GM12878 (cell line): ENCODE measurements around the gene GRIK1. TPM values are rescaled to one million over a fixed set of nuclear protein-coding genes. Genes with fewer than 3 reads are reported as not detected.

Source experiments
- ATAC-seq: fragments of 200-7000 bp; cut with Tn5 transposase; 3 replicates; pipeline ENCODE4 v1.9.1; 2020; ENCODE audit warnings: mild to moderate bottlenecking, moderate library complexity
- BruUV-seq: library from RNA; stranded (reverse); fragments of 400-500 nt; replicated peaks from 2 replicates; lab custom pipeline; 2021; lab: Mats Ljungman, UMichigan
- CTCF ChIA-PET: fragments of 300-600 bp; sonication (Branson Sonifier 250); formaldehyde crosslinking; extraction: SDS; loops from one replicate; lab custom pipeline; 2021; ENCODE audit warnings: inconsistent platforms; lab: Yijun Ruan, JAX
- POLR2A ChIA-PET: fragments of 350-600 bp; formaldehyde crosslinking; extraction: SDS; loops from one replicate; lab custom pipeline; 2021; ENCODE audit warnings: inconsistent platforms; lab: Charles Lee
- RAD21 ChIA-PET: fragments of 300-600 bp; sonication (Branson Sonifier 250); formaldehyde crosslinking; loops from one replicate; lab custom pipeline; 2023; ENCODE audit warnings: antibody characterized with exemption; ENCODE audit not compliant: unreplicated experiment; lab: Charles Lee
- SMC1A ChIA-PET: fragments of 300-600 bp; sonication (Branson Sonifier 250); formaldehyde crosslinking; loops from one replicate; lab custom pipeline; 2023; ENCODE audit not compliant: unreplicated experiment, uncharacterized antibody; lab: Charles Lee
- DNase-seq: peaks from one replicate; pipeline ENCODE4 v3.0.0-alpha.2; 2011; ENCODE audit warnings: low read depth, low spot score
- FAIRE-seq: peaks from 3 replicates; lab custom pipeline; 2011; peaks lifted over from hg19 to GRCh38; lab: Jason Lieb, UNC
- H2AFZ ChIP-seq: 2 replicates; pipeline ENCODE4 v1.6.0; 2011; ENCODE audit warnings: low read depth, low read length, control low read depth; ENCODE audit not compliant: control insufficient read depth
- H3K27ac ChIP-seq: 2 replicates; pipeline ENCODE4 v1.5.1; 2011; ENCODE audit warnings: control low read depth; ENCODE audit not compliant: control insufficient read depth, insufficient read depth
- H3K27me3 ChIP-seq, 2 experiments: replicated peaks in 1 of 2; 2 replicates each; pipeline versions ENCODE4 v1.6.0 to v1.6.1; 2011; ENCODE audit warnings: low read length in 1 of 2; ENCODE audit not compliant: control insufficient read depth in 2 of 2, insufficient read depth in 2 of 2
- H3K36me3 ChIP-seq, 2 experiments: 2 replicates each; pipeline ENCODE4 v1.5.1; 2011; ENCODE audit warnings: low read length in 1 of 2; ENCODE audit not compliant: control insufficient read depth in 2 of 2, insufficient read depth in 2 of 2
- H3K4me1 ChIP-seq: 2 replicates; pipeline ENCODE4 v1.6.1; 2011; ENCODE audit warnings: mild to moderate bottlenecking, low read length, moderate library complexity, mixed read lengths; ENCODE audit not compliant: control insufficient read depth, insufficient read depth
- H3K4me2 ChIP-seq: 2 replicates; pipeline ENCODE4 v1.6.0; 2011; ENCODE audit warnings: control low read depth; ENCODE audit not compliant: control insufficient read depth, insufficient read depth
- H3K4me3 ChIP-seq: fragments of 200-600 bp; sonication (generic); 2 replicates; pipeline ENCODE4 v1.5.1; 2016
- H3K79me2 ChIP-seq: 2 replicates; pipeline ENCODE4 v1.6.0; 2011; ENCODE audit warnings: low read length; ENCODE audit not compliant: control insufficient read depth, insufficient read depth
- H3K9ac ChIP-seq: 2 replicates; pipeline ENCODE4 v1.8.0; 2011; ENCODE audit warnings: low read length, control low read depth, mixed read lengths; ENCODE audit not compliant: control insufficient read depth, insufficient read depth
- H3K9me3 ChIP-seq: replicated peaks from 3 replicates; pipeline ENCODE4 v1.5.1; 2011; ENCODE audit warnings: mild to moderate bottlenecking, low read length; ENCODE audit not compliant: control insufficient read depth, insufficient read depth
- H4K20me1 ChIP-seq: 2 replicates; pipeline ENCODE4 v1.6.0; 2011; ENCODE audit not compliant: control insufficient read depth, insufficient read depth
- CHD4 ChIP-seq: fragments of 200-600 bp; sonication (generic); IDR thresholded peaks from 2 replicates; pipeline ENCODE4 v1.6.1; 2016; ENCODE audit warnings: mild to moderate bottlenecking
- IRF3 ChIP-seq: fragments of 450-650 bp; IDR thresholded peaks from 2 replicates; pipeline ENCODE4 v1.6.1; 2014; ENCODE audit warnings: mild to moderate bottlenecking
- MEF2A ChIP-seq: IDR thresholded peaks from 2 replicates; pipeline ENCODE4 v1.6.1; 2011; ENCODE audit warnings: low read depth, mild to moderate bottlenecking, low read length, moderate library complexity; ENCODE audit not compliant: insufficient read depth
- POLR2AphosphoS2 ChIP-seq: IDR thresholded peaks from 2 replicates; pipeline ENCODE4 v1.6.1; 2011; ENCODE audit warnings: low read depth, mild to moderate bottlenecking, low read length, improper control_type of control experiment, moderate library complexity
- SMARCA5 ChIP-seq: fragments of 450-650 bp; IDR thresholded peaks from 2 replicates; pipeline ENCODE4 v1.6.1; 2017; ENCODE audit warnings: mild to moderate bottlenecking
- SRF ChIP-seq, 2 experiments: IDR thresholded peaks; 2 replicates each; pipeline ENCODE4 v1.6.1; 2011; ENCODE audit warnings: low read depth in 2 of 2, low read length in 2 of 2, mild to moderate bottlenecking in 1 of 2, moderate library complexity in 1 of 2
- USF2 ChIP-seq: IDR thresholded peaks from 2 replicates; pipeline ENCODE4 v1.6.1; 2011; ENCODE audit warnings: low read depth, low read length, improper control_type of control experiment, borderline replicate concordance
- WGBS: methylation state at CpG from one replicate; pipeline ENCODE4 v1.1.6; 2016; ENCODE audit warnings: low lambda C conversion rate; ENCODE audit not compliant: insufficient replicate concordance, insufficient coverage; ENCODE audit errors: missing lambda C conversion rate; 5-methylcytosine and 5-hydroxymethylcytosine counted together
- in situ Hi-C: fragments of 300-500 bp; cut with MboI; formaldehyde crosslinking; loops from 9 replicates; pipeline ENCODE4 v1.14.3; 2018; ENCODE audit warnings: mixed read lengths
- intact Hi-C: fragments of 100-400 bp; cut with micrococcal nuclease; formaldehyde crosslinking; loops from one replicate; pipeline ENCODE4 v1.14.2; 2022; ENCODE audit not compliant: unreplicated experiment
- polyA plus RNA-seq, 11 experiments: library from polyadenylated mRNA; depleted of rRNA in 4 of 11; unstranded in 6 of 11; stranded (reverse) in 5 of 11; fragments of >200 nt; fragmentation: Nextera tagmentation in 4 of 11; fragmentation: Illumina TruSeq in 1 of 11; extraction: Ambion mirVana in 4 of 11; extraction: Trizol in 1 of 11; gene quantifications; 1 replicate in 1 of 11; 2 replicates in 10 of 11; pipeline versions ENCODE4 v1.2.1 to v1.2.3, GENCODE V29; 2011 to 2016; ENCODE audit warnings: inconsistent platforms in 2 of 11, missing spikeins in 2 of 11, low read depth in 1 of 11
- total RNA-seq, 4 experiments: library from RNA; depleted of rRNA in 3 of 4; stranded (reverse); fragments of >200 nt in 3 of 4; fragmentation: Illumina TruSeq in 1 of 4; extraction: Trizol in 1 of 4; gene quantifications; 2 replicates each; pipeline versions ENCODE4 v1.2.1 to v1.2.3, GENCODE V29; 2013 to 2021

GRIK1 gene
- total and polyA plus RNA-seq, 10 of the 15 experiments (the other 5 are each of a cell fraction or from before 2014, with no cell fraction given): 0.05 to 0.13 (median 0.09) TPM; not detected in 7

- Histone ChIP-seq H3K27ac (no peak overlapping the region), H3K36me3 (no peaks in the 10 kb centered on the region), H3K79me2 (no peaks in the 10 kb centered on the region), H3K4me2 (no peak overlapping the region), H3K27me3 (no peaks in the 10 kb centered on the region), H4K20me1 (no peaks in the 10 kb centered on the region), H3K4me3 (no peak overlapping the region), H3K9ac (no peak overlapping the region), H3K4me1 (no peaks in the 10 kb centered on the region), H3K9me3 (no peaks in the 10 kb centered on the region), H2AFZ (no peak overlapping the region)
- POLR2A ChIA-PET: no interaction called here
- RAD21 ChIA-PET: no interaction called here
- SMC1A ChIA-PET: no interaction called here
- CTCF ChIA-PET: no interaction called here
- DNase-seq (no peak), ATAC-seq (no peak), FAIRE-seq (no peak)
- TF ChIP-seq SMARCA5: no peak
- TF ChIP-seq POLR2AphosphoS2: no peak
- no peak for TF ChIP-seq USF2
- TF ChIP-seq CHD4: no peak
- TF ChIP-seq SRF (IDR thresholded peaks at IDR 0.05; ENCODE audit: low read depth in 2 of 2, low read length in 2 of 2): no peak
- TF ChIP-seq MEF2A: no peak
- no peak for TF ChIP-seq IRF3
- no TSS peak for BruUV-seq
- intact Hi-C loops: no loop called here
- in situ Hi-C loops: no loop called here
- WGBS: 62% methylated on average over 6 of the region's 6 CpGs
Observed at GRCh38 chr21:29655577-29655976, 284.2 kb downstream of the GRIK1 start.
